Thyroid gland (tissue), 4 donors: ENCODE measurements around the gene ADCK1. TPM values are rescaled to one million over a fixed set of nuclear protein-coding genes. Genes with fewer than 3 reads are reported as not detected.

Experiments used
- DNase-seq, 2 donors: peaks; one replicate each; pipeline ENCODE4 v3.0.0-alpha.2; 2019
- H3K27ac ChIP-seq, 3 donors: fragments of 200-600 bp; sonication (generic); 1 replicate in 2 of 3; 2 replicates in 1 of 3; pipeline ENCODE4 v1.5.1; 2016 to 2019; ENCODE audit warnings: mild to moderate bottlenecking in 1 of 3, moderate library complexity in 1 of 3
- H3K27me3 ChIP-seq: fragments of 200-600 bp; sonication (generic); one replicate; pipeline ENCODE4 v1.5.1; 2019
- H3K36me3 ChIP-seq, 2 donors: fragments of 200-600 bp; sonication (generic); one replicate each; pipeline ENCODE4 v1.5.1; 2016 to 2019
- H3K4me1 ChIP-seq, 2 donors: fragments of 200-600 bp; sonication (generic); one replicate each; pipeline ENCODE4 v1.5.1; 2017 to 2019
- H3K4me3 ChIP-seq, 3 donors: fragments of 200-600 bp; sonication (generic); replicated peaks in 1 of 3; 1 replicate in 2 of 3; 2 replicates in 1 of 3; pipeline ENCODE4 v1.5.1; 2016; ENCODE audit warnings: mild to moderate bottlenecking in 1 of 3
- H3K9me3 ChIP-seq: fragments of 200-600 bp; sonication (generic); one replicate; pipeline ENCODE4 v1.5.1; 2017
- CTCF ChIP-seq, 6 experiments: fragments of 200-600 bp in 3 of 6; fragments of 450-650 bp in 3 of 6; sonication (generic) in 3 of 6; IDR thresholded peaks; one replicate each; pipeline ENCODE4 v1.5.1; 2016 to 2019; ENCODE audit warnings: antibody characterized with exemption in 6 of 6, mild to moderate bottlenecking in 2 of 6, inconsistent platforms in 1 of 6, moderate library complexity in 1 of 6
- POLR2A ChIP-seq, 2 donors: fragments of 450-650 bp; IDR thresholded peaks; one replicate each; pipeline ENCODE4 v1.6.1; 2017; ENCODE audit warnings: antibody characterized with exemption in 2 of 2, mild to moderate bottlenecking in 2 of 2, moderate library complexity in 1 of 2
- WGBS, 2 donors: methylation state at CpG; one replicate each; pipeline ENCODE4 v1.1.5; 2017; 5-methylcytosine and 5-hydroxymethylcytosine counted together
- intact Hi-C: fragments of 100-400 bp; cut with DNase I; formaldehyde crosslinking; loops from one replicate; pipeline ENCODE4 v1.15.1; 2023
- total RNA-seq, 4 donors: library from RNA; depleted of rRNA; stranded (reverse); fragments of >200 nt; gene quantifications; one replicate each; pipeline ENCODE4 v1.2.3, GENCODE V29; 2016

Gene ADCK1
- total RNA-seq, 4 donors from 2014 or later: 4.0 to 13.5 (median 12.1) TPM

GRCh38 chr14:77926942-77927341 is 127.0 kb downstream of the ADCK1 start:
- no peak overlapping the region for H3K4me3 ChIP-seq
- H3K36me3 ChIP-seq: no peaks in the 10 kb centered on the region
- no peak for TF ChIP-seq CTCF (IDR thresholded peaks at IDR 0.05)
- TF ChIP-seq POLR2A (IDR thresholded peaks at IDR 0.05): no peak
- intact Hi-C loops: no loop called here
- no peak for DNase-seq
- H3K27ac ChIP-seq: no peak overlapping the region
- no peaks in the 10 kb centered on the region for H3K9me3 ChIP-seq
- no peaks in the 10 kb centered on the region for H3K27me3 ChIP-seq
- peaks cover 6 to 15% of the 10 kb centered on the region in 2 donors for H3K4me1 ChIP-seq
- 93 to 96% methylated on average over 9 of the region's 9 CpGs for WGBS, 2 donors

GRCh38 chr14:77931441-77931840 is 131.5 kb downstream of the ADCK1 start:
- H3K4me3 ChIP-seq: no peak overlapping the region
- DNase-seq: no peak

GRCh38 chr14:77936138-77936639 is 136.3 kb downstream of the ADCK1 start:
- WGBS, 2 donors: 99% methylated on average over 4 of the region's 4 CpGs
- no peak overlapping the region for H3K27ac ChIP-seq
- TF ChIP-seq CTCF (IDR thresholded peaks at IDR 0.05) (no peak), POLR2A (IDR thresholded peaks at IDR 0.05) (no peak)
- H3K9me3 ChIP-seq: no peaks in the 10 kb centered on the region
- intact Hi-C loops: no loop called here
- no peak overlapping the region for H3K4me3 ChIP-seq
- no peaks in the 10 kb centered on the region for H3K36me3 ChIP-seq
- no peak for DNase-seq
- H3K4me1 ChIP-seq: no peaks in the 10 kb centered on the region
- H3K27me3 ChIP-seq: no peaks in the 10 kb centered on the region

More at GRCh38 chr14:77931441-77931840, 131.5 kb downstream of the ADCK1 start:
- H3K27me3 ChIP-seq: no peaks in the 10 kb centered on the region
- peaks cover 3 to 15% of the 10 kb centered on the region in 2 donors for H3K4me1 ChIP-seq
- no peaks in the 10 kb centered on the region for H3K36me3 ChIP-seq
- TF ChIP-seq CTCF (IDR thresholded peaks at IDR 0.05) (no peak), POLR2A (IDR thresholded peaks at IDR 0.05) (no peak)
- no peaks in the 10 kb centered on the region for H3K9me3 ChIP-seq
- intact Hi-C loops: no loop called here
- no peak overlapping the region for H3K27ac ChIP-seq
- 96 to 98% methylated on average over 14 of the region's 14 CpGs for WGBS, 2 donors

GRCh38 chr14:77947372-77947771 is 147.5 kb downstream of the ADCK1 start:
- DNase-seq: no peak
- TF ChIP-seq CTCF (IDR thresholded peaks at IDR 0.05): no peak
- TF ChIP-seq POLR2A (IDR thresholded peaks at IDR 0.05): no peak
- H3K9me3 ChIP-seq: no peaks in the 10 kb centered on the region
- H3K4me1 ChIP-seq: peaks cover 0 to 6% of the 10 kb centered on the region in 2 donors
- H3K4me3 ChIP-seq: no peak overlapping the region
- 74 to 81% methylated on average over 4 of the region's 4 CpGs for WGBS, 2 donors
- intact Hi-C loops: no loop called here
- H3K27ac ChIP-seq: no peak overlapping the region
- H3K36me3 ChIP-seq: no peaks in the 10 kb centered on the region
- no peaks in the 10 kb centered on the region for H3K27me3 ChIP-seq

GRCh38 chr14:77950371-77951063 is 150.6 kb downstream of the ADCK1 start:
- Histone ChIP-seq H3K4me1 (peaks cover 0 to 6% of the 10 kb centered on the region in 2 donors), H3K27ac (no peak overlapping the region), H3K27me3 (no peaks in the 10 kb centered on the region), H3K9me3 (no peaks in the 10 kb centered on the region), H3K36me3 (no peaks in the 10 kb centered on the region), H3K4me3 (no peak overlapping the region)
- no peak for TF ChIP-seq CTCF (IDR thresholded peaks at IDR 0.05)
- TF ChIP-seq POLR2A (IDR thresholded peaks at IDR 0.05): no peak
- intact Hi-C loops: no loop called here
- WGBS, 2 donors: 62 to 64% methylated on average over 5 of the region's 5 CpGs
- DNase-seq: peak; percentile 26 to 43
